GM12873 (cell line): Measurements from ENCODE around the gene PELI3.

Experiments used
- TF ChIP-seq, protein P1 (sequence below): IDR thresholded peaks from 2 replicates; pipeline ENCODE4 v1.5.1; 2012; ENCODE audit warnings: low read depth, mild to moderate bottlenecking, moderate library complexity, low read length, control low read depth; ENCODE audit not compliant: insufficient read depth; ENCODE audit errors: missing control alignments

Gene PELI3

GRCh38 chr11:66478729-66479393, 12.2 kb downstream of the PELI3 start:
- TF ChIP-seq, protein P1, sequence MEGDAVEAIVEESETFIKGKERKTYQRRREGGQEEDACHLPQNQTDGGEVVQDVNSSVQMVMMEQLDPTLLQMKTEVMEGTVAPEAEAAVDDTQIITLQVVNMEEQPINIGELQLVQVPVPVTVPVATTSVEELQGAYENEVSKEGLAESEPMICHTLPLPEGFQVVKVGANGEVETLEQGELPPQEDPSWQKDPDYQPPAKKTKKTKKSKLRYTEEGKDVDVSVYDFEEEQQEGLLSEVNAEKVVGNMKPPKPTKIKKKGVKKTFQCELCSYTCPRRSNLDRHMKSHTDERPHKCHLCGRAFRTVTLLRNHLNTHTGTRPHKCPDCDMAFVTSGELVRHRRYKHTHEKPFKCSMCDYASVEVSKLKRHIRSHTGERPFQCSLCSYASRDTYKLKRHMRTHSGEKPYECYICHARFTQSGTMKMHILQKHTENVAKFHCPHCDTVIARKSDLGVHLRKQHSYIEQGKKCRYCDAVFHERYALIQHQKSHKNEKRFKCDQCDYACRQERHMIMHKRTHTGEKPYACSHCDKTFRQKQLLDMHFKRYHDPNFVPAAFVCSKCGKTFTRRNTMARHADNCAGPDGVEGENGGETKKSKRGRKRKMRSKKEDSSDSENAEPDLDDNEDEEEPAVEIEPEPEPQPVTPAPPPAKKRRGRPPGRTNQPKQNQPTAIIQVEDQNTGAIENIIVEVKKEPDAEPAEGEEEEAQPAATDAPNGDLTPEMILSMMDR: peak; percentile 96

DNA sequence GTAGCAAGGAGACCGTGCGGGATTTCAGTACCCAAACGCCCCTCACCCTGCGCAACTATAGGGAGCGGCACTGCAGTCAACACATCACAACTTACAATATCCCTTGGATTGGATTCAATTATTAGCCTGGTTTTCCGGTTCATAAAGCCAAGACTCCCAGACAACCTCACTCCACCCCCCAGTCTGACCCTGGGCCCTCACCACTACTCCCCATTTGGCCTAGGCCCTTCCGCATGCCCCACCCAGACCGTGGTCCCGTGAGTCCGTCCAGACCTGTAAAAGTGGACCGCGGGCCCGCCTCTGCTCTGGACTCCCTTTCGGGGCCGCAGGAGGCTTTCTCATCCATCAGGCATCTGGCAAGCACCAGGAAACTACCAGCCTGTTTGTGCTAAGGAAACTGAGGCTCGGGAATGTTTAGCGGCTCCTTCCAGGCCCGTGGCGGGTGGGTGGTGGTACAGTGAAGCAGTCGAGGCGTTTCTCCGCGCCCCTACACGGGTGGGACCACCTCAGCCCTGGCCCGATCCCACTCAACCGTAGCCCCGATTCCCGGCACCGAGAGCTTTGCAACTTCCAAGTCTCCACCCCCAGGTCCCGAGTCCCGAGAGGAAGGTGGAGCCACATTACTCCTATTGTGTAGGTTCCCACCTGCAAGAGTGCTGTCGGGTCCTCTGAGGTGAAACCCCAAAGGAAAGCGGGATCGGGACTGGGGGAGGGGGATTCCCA, 12.8 kb downstream of the PELI3 start:
- TF ChIP-seq, protein P1: no peak

GRCh38 chr11:66480117-66480938, 13.6 kb downstream of the PELI3 start, which contains the start of gene DPP3:
Gene DPP3, plus strand, starts transcription at chr11:66480434. Its CDS starts 1,767 bp downstream, at chr11:66482201.
- TF ChIP-seq, protein P1: no peak

GRCh38 chr11:66484806-66485380, 18.2 kb downstream of the PELI3 start:
- TF ChIP-seq, protein P1: no peak

DNA sequence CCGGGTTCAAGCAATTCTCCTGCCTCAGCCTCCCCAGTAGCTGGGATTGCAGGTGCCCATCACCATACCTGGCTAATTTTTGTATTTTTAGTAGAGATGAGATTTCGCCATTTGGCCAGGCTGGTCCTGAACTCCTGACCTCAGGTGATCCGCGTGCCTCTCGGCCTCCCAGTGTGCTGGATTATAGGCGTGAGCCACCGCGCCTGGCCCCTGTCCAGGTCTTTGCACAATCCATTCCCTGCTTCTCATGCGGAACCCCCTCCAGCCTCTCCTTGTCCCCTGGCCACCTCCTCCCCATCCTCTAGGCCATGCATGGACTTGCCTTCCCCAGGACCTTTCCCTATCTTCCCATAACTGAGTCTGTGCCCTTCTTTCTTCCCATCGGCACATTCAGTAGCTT, 22.3 kb downstream of the PELI3 start:
- TF ChIP-seq, protein P1: no peak

DNA sequence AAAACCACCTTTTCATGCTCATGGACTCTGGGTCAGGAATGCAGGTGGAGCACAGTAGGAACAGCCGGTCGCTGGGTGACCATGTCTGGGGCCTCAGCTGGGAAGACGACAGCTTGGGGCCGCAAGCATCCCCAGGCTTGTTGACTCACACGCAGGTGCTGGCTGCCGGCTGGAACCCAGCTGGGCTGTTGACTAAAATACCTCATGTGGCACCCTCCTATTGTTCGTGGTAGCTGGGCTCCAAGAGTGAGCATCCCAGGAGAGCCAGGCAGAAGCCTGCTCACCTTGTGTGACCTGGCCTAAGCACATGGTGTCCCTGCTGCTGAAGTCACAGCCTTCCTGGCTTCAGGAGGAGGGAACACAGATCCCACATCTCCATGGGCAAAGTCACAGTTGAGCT, 22.9 kb downstream of the PELI3 start:
- TF ChIP-seq, protein P1: no peak

- TF ChIP-seq, protein P1: peak; percentile 55
Measured at GRCh38 chr11:66491315-66491935, 24.7 kb downstream of the PELI3 start.
